PC-9 (cell line): ENCODE measurements around the gene OGFRL1.

Experiments used
- CTCF ChIP-seq: fragments of 200-600 bp; sonication (generic); conservative IDR thresholded peaks from 2 replicates; pipeline ENCODE4 v1.6.1; 2017; ENCODE audit warnings: mixed run types, antibody characterized with exemption, mild to moderate bottlenecking, moderate library complexity
- EZH2 ChIP-seq: fragments of 200-600 bp; sonication (generic); IDR thresholded peaks from 2 replicates; pipeline ENCODE4 v1.8.0; 2017; ENCODE audit warnings: antibody characterized with exemption, low read depth

- TF ChIP-seq CTCF (no peak), EZH2 (no peak)
Measured at GRCh38 chr6:71351190-71351589, 62.6 kb downstream of the OGFRL1 start.
